ENCODE results near the gene CXCL6.

CXCL6 gene

DNA sequence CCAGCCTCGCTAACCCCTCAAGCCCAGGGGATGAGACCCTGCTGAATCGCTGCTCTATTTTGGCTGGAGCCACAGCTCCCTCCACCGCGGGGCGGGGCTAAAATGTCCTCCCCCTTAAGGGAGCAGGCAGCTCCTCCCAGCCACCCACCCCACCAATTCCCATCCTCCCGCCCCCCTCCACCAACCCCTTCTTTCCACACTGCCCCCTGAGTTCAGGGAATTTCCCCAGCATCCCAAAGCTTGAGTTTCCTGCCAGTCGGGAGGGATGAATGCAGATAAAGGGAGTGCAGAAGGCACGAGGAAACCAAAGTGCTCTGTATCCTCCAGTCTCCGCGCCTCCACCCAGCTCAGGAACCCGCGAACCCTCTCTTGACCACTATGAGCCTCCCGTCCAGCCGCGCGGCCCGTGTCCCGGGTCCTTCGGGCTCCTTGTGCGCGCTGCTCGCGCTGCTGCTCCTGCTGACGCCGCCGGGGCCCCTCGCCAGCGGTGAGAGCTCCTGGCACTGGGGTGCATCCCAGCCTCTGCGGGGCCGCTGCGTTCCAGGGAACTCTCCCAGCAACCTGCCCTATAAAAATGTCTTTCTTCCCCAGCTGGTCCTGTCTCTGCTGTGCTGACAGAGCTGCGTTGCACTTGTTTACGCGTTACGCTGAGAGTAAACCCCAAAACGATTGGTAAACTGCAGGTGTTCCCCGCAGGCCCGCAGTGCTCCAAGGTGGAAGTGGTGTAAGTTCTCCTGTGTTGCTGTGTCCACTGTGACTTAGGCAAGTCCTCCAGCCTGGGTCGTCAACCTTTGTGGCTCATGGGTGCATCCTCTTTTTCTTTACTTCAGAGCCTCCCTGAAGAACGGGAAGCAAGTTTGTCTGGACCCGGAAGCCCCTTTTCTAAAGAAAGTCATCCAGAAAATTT is at the start of gene CXCL6:
CXCL6 (plus strand) TSS at position 306 of the 907 bp plus-strand sequence; CDS start at position 379, 73 bp downstream.
- peak; percentile 46 for DNase-seq

DNA sequence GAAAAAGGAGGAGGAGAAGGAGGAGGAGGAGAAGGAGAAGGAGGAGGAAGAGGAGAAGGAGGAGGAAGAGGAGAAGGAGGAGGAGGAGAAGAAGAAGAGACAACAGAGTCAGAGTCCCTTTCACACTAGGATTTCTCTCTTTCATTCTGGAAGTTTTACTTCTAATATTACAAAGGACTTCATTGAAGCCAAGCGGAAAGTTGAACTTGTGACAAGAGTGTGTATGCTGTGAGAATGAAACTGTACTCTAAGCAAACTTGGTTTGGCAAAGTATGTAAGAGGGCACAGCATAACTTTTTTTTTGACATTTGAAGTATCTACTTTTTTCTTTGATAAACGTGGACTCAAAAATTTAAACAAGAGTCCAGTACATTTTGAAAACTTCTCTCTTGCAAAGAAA is 48.1 kb upstream of the CXCL6 start:
- no peak for DNase-seq

DNA sequence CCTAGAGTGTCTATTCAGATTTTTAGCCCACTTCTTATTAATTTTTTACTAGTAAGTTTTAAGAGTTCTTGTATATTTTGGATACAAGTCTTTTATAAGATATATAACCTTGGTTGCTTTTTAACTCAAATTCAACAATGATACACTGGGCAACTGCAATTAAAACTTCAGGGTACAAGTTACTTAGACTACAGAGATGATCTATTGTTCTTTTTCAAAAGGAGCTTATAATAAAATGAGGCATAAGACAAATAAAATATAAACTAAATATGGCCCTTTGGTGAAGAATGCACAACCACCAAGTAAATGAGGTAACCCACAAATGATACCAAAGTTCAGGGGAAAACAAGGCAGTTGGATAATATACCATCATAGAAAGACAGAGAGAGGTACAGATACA is 37.6 kb upstream of the CXCL6 start:
- no peak for DNase-seq

DNA sequence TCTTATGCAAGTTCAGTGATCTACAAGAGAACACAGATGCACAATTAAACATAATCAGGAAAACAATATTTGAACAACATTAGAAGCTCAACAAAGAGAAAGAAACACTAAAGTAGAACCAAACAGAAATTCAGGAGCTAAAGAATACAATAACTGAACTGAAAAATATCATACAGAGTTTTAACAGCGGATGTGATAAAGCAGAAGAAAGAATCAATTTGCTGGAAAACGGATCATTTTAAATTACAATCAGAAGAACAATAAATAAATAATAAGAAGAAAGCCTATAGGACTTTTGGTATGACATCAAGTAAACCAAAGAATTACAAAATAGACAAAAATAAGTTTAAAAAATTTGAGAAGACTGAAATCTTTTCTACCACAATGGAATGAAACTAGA is 36.3 kb upstream of the CXCL6 start:
- DNase-seq, result no peak

DNA sequence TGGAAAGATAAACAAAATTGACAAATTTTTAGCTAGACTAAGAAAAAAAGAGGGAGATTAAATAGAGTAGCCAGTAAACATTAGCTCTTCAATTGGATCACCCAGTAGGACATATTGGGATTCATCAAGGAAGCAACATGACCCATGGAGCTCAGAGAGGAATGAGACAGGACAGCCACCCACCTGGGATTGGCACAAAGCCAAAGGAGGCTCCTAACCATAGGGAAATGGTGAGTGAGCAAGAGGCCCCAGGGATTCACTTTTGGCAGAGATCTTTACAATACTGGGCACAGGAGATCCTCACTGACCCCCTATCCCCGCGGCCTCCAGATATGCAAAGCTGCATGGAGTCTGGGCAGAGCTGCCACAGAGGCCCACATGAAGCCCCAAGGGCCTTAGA is 34.8 kb upstream of the CXCL6 start:
- no peak for DNase-seq

DNA sequence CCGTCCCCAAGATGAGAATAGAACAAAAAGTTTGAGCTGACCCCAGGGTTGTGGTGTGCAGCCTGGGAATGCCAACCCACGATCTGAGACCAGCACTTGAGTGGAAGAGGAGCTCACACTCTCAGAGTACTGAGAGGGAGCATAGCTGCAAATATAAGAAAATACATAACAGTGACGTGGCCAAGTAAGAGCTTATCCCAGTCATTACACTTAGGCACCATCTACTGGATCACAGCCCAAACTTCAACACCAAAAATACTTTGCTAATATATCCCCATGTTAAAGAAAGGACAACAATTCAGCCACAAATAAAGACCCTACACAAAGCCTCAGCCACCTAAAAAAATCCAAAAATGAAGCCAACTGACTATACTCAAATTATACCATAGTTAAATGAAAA is 33.3 kb upstream of the CXCL6 start:
- no peak for DNase-seq

DNA sequence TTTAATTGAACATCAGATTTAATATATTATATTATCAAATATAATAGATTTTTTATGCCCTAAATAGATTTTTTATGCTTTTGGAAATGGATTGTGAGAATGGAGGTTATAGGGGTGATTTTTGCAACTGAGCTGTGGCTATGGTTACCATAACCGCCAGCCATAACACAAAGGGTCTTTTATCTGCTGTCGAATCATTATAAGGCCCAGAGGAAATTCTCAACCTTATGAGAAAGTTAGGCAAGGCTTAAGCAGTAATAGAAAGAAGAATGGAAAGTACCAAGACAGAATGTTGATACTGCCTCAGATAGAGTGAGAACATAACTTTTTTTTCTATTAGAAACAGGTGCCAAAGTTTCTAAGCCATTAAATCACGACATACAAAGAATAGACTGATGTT is 26.3 kb upstream of the CXCL6 start:
- DNase-seq, result no peak

DNA sequence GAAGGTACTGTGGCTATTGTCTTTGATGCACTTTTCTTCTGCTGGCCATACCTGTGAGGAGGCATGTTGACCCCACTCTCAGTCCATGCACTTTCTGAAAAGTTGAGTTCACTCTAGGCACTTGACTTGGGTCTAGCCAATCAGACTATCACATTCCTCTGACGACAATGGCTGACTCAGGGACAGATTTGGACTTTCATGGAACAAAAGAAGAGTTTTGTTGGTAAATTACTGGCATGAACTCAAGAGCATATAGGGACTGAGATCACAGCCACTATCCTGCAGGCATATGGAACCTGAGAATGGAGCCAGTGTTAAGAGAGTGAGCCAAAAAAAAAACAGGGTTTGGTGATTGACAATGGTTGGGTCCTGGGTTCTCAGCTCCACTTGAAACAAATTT is 24.6 kb upstream of the CXCL6 start:
- DNase-seq, result no peak

DNA sequence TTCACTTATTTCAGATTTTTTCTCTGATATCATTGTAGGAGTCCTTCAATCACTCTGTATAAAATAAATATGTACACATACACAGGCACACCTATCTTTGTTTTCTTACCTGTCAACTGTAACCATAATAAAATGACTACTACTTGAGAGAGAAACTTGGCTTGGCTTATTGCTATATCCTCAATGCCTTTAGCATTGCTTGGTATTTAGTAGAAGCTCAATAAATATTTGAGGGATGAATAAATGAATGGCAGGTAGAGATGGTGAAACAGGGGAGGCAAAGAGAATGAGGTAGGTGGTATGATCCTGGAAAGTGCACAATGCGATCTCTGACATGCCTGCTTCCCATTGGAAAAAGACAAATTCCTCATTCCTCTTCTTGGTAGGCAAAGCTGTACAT is 21.8 kb upstream of the CXCL6 start:
- DNase-seq, result no peak

DNA sequence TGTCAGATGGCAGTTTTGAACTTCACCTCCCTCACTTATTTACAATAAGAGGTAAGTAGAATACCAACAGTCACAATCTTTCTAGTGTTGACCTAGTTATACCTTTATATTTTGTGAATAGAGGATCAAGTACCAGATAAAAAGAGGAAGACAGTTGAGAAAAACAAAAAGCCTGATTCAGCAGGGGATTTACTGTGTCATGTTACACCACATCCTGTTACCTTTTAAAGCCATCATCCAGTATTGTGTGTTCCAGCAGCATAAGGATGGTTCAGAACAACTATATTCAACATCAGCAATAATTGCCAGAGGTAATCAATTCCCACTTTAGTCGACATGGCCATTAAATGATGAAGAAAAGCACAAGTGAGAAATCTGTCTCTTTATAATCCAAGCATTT is 21.3 kb upstream of the CXCL6 start:
- no peak for DNase-seq

DNA sequence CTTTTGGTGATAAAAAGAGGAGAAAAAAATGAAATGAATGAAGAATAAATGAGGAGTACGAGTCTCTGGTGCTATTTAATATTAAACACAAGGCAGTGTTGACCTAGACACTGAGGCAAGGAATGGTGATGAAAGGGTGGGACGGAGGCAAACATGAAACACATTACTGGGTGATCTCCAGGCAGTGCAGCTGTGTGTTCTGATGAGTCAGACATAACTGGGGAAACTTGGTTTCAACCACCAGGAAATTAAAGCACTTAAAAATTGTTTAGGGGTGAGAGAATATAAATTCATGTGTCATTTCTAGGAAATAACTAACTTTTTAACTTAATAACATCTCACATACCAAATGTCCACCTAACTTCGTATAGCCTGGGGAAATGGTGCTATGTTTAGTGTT is 19.7 kb upstream of the CXCL6 start:
- DNase-seq, result peak; percentile 84

DNA sequence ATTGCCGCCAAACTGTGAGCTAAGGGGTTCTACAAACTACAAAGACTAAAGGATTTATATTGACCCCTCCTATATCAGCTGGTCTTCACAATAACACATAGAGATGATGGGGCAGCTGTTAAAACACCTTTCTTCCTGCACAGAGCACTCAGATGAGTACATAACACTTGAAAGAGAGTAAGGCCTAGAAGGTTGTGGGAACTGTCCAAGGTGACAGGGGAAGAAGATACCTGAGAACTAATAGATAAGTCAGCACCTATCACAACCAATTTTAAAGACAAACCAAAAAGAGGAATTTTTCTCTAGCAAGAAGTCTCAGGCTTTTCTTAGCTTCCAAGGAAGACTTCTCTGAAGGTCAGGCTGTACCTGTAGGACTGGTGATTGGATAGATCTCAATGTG is 19.1 kb upstream of the CXCL6 start:
- DNase-seq, result no peak

DNA sequence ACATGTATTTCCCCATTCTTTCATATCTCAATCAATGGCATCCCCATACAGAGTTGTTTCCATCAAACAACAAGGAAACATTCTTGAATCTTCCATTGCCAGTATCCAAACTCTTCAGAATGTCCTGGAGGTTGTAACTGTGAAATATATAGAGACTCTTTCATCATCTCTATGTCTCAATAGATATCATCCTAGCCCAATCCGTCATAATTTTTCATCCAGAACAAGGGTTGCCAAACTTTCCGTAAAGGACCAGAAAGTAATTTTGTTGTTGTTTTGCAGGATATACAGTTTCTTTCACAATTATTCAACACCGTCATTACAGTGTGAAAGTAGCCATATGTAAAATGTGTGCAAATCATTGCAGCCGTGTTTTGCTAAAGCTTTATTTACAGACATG is 15.2 kb upstream of the CXCL6 start:
- DNase-seq, result no peak

DNA sequence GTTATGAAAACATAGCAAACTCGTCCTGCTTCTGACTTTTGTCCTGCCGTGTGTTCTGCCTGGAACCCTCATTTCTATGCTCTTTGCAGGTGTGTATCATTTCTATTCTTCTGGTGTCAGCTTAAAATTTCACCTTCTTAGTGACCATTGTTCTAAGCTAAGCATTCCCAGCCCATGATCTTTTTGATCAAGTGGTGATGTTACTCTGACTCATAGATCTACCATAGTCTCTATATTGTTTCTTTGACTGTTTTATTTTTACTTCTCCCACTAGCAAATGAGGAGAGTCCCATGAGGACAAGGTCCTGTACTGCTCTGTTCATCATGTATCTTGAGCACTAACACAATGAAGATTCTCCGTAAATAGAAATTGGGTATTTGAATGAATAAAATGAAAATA is 14.1 kb upstream of the CXCL6 start:
- DNase-seq, result no peak

DNA sequence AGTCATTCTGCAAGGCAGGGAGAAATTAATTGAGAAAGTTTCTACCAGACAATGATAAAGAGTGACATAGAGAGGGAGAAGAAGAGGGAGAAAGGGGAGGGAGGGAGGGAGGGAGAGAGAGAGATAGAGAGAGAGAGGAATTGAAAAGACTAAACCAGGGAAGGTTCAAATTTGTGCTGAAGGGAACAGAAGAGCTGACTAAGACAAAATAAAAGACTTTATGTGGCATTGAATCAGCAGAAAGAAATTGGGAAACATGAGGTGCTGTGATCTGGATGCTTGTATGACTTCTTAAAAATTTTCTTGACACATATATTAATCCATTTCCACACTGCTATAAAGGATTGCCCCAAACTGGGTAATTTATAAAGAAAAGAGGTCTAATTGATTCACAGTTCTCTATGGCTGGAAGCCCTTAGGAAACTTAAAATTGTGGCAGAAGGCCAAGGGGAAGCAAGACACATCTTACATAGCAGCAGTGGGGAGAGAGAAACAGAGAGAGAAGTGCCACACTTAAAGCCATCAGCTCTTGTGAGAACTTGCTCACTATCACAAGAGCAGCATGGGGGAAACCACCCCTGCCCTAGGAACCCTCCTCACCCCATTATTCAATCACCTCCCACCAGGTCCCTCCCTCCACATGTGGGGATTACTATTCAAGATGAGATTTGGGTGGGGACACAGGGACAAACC is 13.5 kb upstream of the CXCL6 start:
- no peak for DNase-seq

DNA sequence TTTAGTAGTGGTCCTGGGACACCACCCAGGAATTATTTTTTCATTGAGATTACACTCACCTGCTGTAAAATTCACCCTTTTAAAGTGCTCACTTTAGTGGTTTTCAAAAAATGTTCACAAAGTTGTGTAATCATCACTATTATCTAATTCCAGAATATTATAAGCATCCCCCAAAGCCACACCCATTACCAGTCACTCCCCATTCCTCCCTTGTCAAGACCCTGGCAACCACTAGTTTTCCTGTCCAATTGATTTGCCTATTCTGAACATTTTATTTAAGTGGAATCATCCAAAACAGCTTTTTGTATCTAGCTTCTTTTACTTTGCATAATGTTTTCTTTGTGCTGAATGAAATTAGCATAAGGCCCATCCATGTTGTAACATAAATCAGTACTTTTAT is 12.7 kb upstream of the CXCL6 start:
- DNase-seq, result no peak

DNA sequence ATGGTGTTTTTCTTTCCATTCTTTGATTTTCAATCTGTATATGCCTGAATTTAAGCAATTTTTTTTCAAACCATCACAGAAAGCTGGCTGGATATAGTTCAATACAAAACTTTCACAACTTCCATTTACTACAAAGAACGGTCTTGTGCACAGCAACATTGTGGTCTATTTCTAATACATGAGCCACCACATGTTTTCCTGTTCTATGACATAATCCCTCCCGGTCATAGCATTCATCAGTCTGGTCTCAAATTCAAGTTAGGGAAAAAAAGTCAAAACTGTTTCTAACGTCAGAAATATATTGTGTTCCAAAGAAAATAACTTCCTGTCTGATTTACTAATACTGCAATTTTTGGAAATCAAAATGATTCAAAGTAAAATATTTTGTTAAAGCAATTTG is 7.5 kb upstream of the CXCL6 start:
- no peak for DNase-seq

DNA sequence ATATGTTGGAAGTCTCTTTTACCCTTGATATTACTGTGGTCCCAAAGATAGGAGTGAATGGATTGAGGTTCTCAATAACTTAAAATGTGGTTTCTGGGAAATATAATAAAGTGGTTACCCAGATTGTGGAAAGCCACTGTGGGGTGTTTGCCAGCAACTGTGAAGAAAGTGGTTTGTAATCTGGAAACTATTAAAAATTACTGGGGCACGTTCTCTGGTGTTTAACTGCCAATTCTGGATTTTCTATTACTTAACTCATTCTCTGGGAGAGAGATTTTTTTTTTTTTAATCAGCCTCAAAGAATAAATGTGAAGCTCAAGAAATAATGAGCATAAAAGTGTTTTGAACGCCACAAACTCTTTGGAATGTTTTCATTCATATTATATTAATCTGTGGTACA is 4.9 kb upstream of the CXCL6 start:
- DNase-seq, result no peak

DNA sequence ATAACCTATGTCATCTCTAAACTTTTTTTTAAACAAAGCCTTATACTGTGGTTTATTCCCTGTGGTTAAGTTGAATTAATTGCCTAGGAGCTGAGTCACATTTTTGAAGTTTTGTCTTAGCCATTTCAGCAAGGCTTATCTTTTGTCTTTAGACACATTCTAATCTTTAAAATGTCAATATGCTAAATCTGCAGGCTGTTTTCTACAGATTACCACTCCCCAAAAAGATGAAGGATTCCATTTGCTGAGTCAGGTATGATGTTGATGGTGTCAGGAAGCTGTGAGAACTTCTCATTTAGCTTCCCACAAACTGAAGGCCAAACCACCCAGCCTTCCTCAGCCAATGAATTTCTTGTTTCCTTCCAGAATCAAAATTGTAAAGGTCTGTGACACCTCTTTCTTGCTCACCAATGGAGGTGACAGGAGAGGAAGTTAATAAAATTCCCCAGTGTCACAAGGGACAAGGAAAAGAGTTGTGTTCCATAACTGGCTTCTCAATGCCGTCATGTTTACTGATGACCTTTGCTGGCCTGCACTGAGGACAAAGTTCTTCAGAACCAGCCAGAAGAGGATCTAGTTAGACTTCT is 3.7 kb upstream of the CXCL6 start:
- DNase-seq, result peak; percentile 38

DNA sequence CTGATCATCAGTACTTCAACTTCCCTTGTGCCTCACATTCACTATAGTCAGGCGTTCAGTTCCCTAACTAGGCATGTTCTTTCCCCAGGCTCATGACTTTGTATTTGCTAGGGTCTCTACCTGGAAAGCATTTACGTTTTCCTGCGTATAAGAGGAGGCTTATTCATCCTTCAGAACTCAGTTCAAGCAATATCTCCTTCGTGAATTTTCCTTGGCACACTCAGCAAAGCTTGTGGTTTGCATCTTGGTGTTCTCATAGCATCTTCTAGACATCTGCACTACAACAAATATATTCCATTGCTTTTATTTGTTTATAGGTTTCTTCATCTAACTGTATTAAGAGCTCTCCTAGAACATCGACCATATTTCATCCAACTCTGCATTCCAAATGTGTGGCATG is 2.6 kb downstream of the CXCL6 start:
- DNase-seq, result no peak

DNA sequence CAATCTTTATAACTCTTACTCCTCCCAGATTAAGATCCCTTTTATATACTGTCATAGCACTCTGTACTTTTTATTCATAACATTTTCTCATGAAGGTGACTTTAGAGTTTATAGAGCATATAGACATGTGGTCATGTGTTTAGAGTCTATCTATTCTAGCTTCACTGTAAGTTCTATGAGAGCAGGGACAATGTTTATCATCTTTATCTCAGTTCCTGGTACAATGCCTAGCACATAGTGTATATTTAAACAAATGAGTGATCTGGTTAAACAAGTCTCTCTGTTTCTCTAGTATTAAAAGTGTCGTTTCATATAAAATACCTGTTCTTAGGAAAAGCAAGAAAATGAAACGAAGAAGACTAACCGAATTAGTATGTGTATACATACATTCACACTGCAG is 3.2 kb downstream of the CXCL6 start:
- DNase-seq, result no peak

DNA sequence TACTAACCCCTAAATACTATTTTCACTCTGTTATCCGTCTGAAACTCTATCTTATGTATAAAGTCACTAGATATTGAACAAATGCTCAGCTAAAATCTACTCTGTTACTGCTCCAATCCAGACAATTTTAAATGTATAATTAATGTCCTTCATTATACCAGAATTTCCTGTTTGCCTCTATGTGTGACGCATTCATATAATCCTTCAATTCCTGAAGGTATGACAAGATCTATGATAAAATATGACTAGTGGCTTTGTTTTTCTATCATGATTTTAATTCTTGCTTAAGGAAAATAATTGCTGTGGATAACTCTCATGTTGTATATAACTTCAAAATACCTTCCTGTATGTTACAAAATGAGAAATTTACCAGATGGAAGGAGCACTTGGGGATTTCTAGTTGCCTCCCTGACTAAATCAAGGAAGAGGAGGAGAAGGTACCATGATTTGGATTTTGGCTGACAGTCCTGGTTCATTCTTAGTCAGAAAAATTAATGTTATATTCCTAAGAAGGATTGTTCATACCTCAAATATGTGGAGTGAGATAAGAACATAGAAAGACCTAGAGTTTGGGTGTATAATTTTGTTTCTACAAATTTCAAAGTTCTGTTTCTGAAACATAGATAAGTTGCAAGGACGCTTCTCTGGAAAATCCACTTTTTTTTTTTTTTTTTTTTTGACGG is 4.9 kb downstream of the CXCL6 start:
- DNase-seq, result no peak

DNA sequence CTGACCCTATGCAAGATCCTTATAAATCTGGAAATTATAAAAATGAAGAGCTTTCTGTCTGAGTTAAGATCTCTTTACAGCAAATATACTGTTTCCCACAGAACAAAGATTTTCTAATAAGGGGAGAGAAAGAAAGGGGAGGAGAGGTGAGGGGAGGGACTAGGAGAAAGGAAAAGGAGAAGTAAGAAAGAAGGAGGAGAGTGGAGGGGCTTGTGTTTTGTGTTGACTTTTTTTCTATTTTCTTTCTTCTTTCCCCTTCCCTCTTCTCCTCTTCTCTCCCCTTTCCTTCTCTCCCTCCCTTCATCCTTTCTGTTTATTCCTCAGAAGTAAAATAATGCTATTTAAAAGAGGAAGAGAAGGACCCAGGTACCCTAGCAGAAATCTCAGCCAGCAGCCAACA is 6.2 kb downstream of the CXCL6 start:
- no peak for DNase-seq

DNA sequence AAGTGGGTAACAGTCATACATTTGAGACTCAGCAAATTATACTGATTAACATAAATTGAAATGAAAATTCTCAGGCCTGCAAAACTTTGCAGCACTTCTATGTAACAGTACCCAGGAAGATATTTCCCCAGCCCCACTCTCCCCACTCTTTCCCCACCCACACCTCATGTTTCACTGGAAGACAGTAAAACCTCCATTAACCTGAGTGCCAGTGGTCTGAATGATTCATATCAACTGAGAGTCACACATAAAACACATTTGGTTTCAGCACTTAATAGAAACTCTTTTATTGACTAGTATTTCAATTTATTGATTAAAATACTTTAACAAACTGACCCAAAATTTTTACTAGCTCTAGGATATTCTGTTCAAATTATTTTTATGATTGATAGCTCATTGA is 6.9 kb downstream of the CXCL6 start:
- no peak for DNase-seq

Data from EL (cell line).